T-cell (primary cell): ENCODE measurements around the gene ALPL. TPM values are rescaled to one million over a fixed set of nuclear protein-coding genes. Genes with fewer than 3 reads are reported as not detected.

Source experiments
- ATAC-seq, 4 experiments: fragments of 200-7000 bp in 3 of 4; fragments of 150-1000 bp in 1 of 4; cut with Tn5 transposase; replicated peaks in 1 of 4; 1 replicate in 3 of 4; 2 replicates in 1 of 4; pipeline ENCODE4 v1.10.0; 2021; ENCODE audit warnings: moderate library complexity in 3 of 4, mild to moderate bottlenecking in 2 of 4, moderate number of reproducible peaks in 1 of 4
- CTCF ChIA-PET, 2 donors: fragments of 300-600 bp; sonication (Branson Sonifier 250); formaldehyde crosslinking; loops; one replicate each; lab custom pipeline; 2022; ENCODE audit warnings: antibody characterized with exemption in 2 of 2; lab: Charles Lee
- POLR2A ChIA-PET, 2 donors: fragments of 300-600 bp; sonication (Branson Sonifier 250); formaldehyde crosslinking; loops; one replicate each; lab custom pipeline; 2022; ENCODE audit warnings: antibody characterized with exemption in 2 of 2; lab: Charles Lee
- DNase-seq, 35 experiments: peaks; one replicate each; pipeline versions ENCODE4 v3.0.0 to v3.0.0-alpha.2; 2013 to 2023
- H3K27ac ChIP-seq: one replicate; pipeline ENCODE4 v1.5.1; 2013; ENCODE audit warnings: low read length
- H3K27me3 ChIP-seq, 2 experiments: replicated peaks in 1 of 2; 1 replicate in 1 of 2; 2 replicates in 1 of 2; pipeline versions ENCODE4 v1.6.1 to v1.7.0; 2013; ENCODE audit warnings: low read length in 1 of 2, mixed read lengths in 1 of 2; ENCODE audit not compliant: control insufficient read depth in 2 of 2, insufficient read depth in 2 of 2; ENCODE audit errors: extremely low read depth in 1 of 2
- H3K36me3 ChIP-seq, 2 donors: 1 replicate in 1 of 2; 2 replicates in 1 of 2; pipeline versions ENCODE4 v1.6.1 to v1.7.0; 2013; ENCODE audit warnings: low read length in 1 of 2; ENCODE audit not compliant: control insufficient read depth in 2 of 2, insufficient read depth in 1 of 2; ENCODE audit errors: extremely low read depth in 1 of 2
- H3K4me1 ChIP-seq, 2 experiments: 1 replicate in 1 of 2; 2 replicates in 1 of 2; pipeline versions ENCODE4 v1.6.1 to v1.7.0; 2013; ENCODE audit warnings: low read length in 2 of 2, mixed read lengths in 1 of 2; ENCODE audit not compliant: insufficient read depth in 2 of 2, control insufficient read depth in 1 of 2; ENCODE audit errors: extremely low read depth in 1 of 2
- H3K4me3 ChIP-seq, 2 donors: 1 replicate in 1 of 2; 2 replicates in 1 of 2; pipeline versions ENCODE4 v1.5.1 to v1.7.0; 2013; ENCODE audit warnings: mild to moderate bottlenecking in 2 of 2, low read length in 1 of 2, moderate library complexity in 1 of 2; ENCODE audit not compliant: control insufficient read depth in 1 of 2; ENCODE audit errors: extremely low read depth in 1 of 2
- H3K9me3 ChIP-seq: 2 replicates; pipeline ENCODE4 v1.7.0; 2013
- H3K27ac Mint-ChIP-seq, 2 donors: one replicate each; pipeline ENCODE4 v1.8.0; 2020 to 2021; ENCODE audit warnings: mild to moderate bottlenecking in 2 of 2, mixed read lengths in 2 of 2
- H3K27me3 Mint-ChIP-seq, 2 donors: one replicate each; pipeline ENCODE4 v1.8.0; 2021 to 2022; ENCODE audit warnings: mixed read lengths in 2 of 2
- H3K36me3 Mint-ChIP-seq: one replicate; pipeline ENCODE4 v1.8.0; 2021; ENCODE audit warnings: mixed read lengths
- H3K4me1 Mint-ChIP-seq, 3 donors: one replicate each; pipeline ENCODE4 v1.8.0; 2020 to 2022; ENCODE audit warnings: mixed read lengths in 3 of 3, mild to moderate bottlenecking in 1 of 3
- H3K4me3 Mint-ChIP-seq, 3 donors: one replicate each; pipeline ENCODE4 v1.8.0; 2020 to 2022; ENCODE audit warnings: mild to moderate bottlenecking in 3 of 3, mixed read lengths in 3 of 3, moderate library complexity in 3 of 3
- H3K9me3 Mint-ChIP-seq, 3 donors: one replicate each; pipeline ENCODE4 v1.8.0; 2020 to 2022; ENCODE audit warnings: mixed read lengths in 3 of 3
- WGBS: methylation state at CpG from one replicate; pipeline ENCODE4 v1.1.5; 2013; ENCODE audit warnings: missing lambda C conversion rate; ENCODE audit not compliant: insufficient coverage; 5-methylcytosine and 5-hydroxymethylcytosine counted together
- total RNA-seq, 35 experiments: library from RNA in 6 of 35; stranded (reverse) in 6 of 35; fragments of 120-200 nt in 1 of 35; gene quantifications; one replicate each; pipeline versions ENCODE4 v1.2.1 to v1.2.4 and lab custom pipeline; 2013 to 2026

The ALPL gene
- total RNA-seq, 5 donors from 2014 or later (not counting 1 experiment from before 2014, with no cell fraction given): 0.20 to 0.44 (median 0.41) TPM; not detected in 2

GRCh38 chr1:21601278-21602048 lies 92.2 kb downstream of the ALPL start:
- Mint-ChIP-seq H3K27ac (no peak overlapping the region), H3K9me3 (no peaks in the 10 kb centered on the region), H3K4me3 (no peak overlapping the region), H3K4me1 (no peaks in the 10 kb centered on the region), H3K36me3 (no peaks in the 10 kb centered on the region), H3K27me3 (peaks cover 13 to 19% of the 10 kb centered on the region in 2 donors)
- no peak for ATAC-seq
- peaks cover 0 to 36% of the 10 kb centered on the region in 2 experiments for H3K27me3 ChIP-seq
- WGBS: 91% methylated on average over 22 of the region's 30 CpGs
- ChIA-PET CTCF (no interaction called here), POLR2A (no interaction called here)
- H3K4me1 ChIP-seq: no peaks in the 10 kb centered on the region
- no peaks in the 10 kb centered on the region for H3K9me3 ChIP-seq
- H3K4me3 ChIP-seq: no peak overlapping the region
- H3K36me3 ChIP-seq: no peaks in the 10 kb centered on the region
- H3K27ac ChIP-seq: no peak overlapping the region
- DNase-seq: no peak

GRCh38 chr1:21603177-21604138 lies 94.2 kb downstream of the ALPL start:
- Histone ChIP-seq H3K4me1 (peaks cover 0 to 9% of the 10 kb centered on the region in 2 experiments), H3K27me3 (peaks cover 2 to 39% of the 10 kb centered on the region in 2 experiments), H3K4me3 (no peak overlapping the region), H3K27ac (no peak overlapping the region), H3K9me3 (no peaks in the 10 kb centered on the region), H3K36me3 (no peaks in the 10 kb centered on the region)
- ATAC-seq: no peak
- H3K9me3 Mint-ChIP-seq: no peaks in the 10 kb centered on the region
- H3K36me3 Mint-ChIP-seq: no peaks in the 10 kb centered on the region
- DNase-seq: no peak
- CTCF ChIA-PET: no interaction called here
- POLR2A ChIA-PET: no interaction called here
- H3K4me3 Mint-ChIP-seq: no peak overlapping the region
- H3K4me1 Mint-ChIP-seq: peaks cover 9 to 12% (median 12%) of the 10 kb centered on the region in 3 donors
- no peak overlapping the region for H3K27ac Mint-ChIP-seq
- H3K27me3 Mint-ChIP-seq: peaks cover 18 to 29% of the 10 kb centered on the region in 2 donors
- WGBS: 87% methylated on average over 34 of the region's 39 CpGs

GRCh38 chr1:21604208-21604957 lies 95.2 kb downstream of the ALPL start:
- no peak overlapping the region for H3K4me3 ChIP-seq
- Mint-ChIP-seq H3K9me3 (no peaks in the 10 kb centered on the region), H3K4me1 (peaks cover 9 to 12% (median 12%) of the 10 kb centered on the region in 3 donors), H3K4me3 (no peak overlapping the region), H3K36me3 (no peaks in the 10 kb centered on the region), H3K27me3 (peaks cover 23 to 29% of the 10 kb centered on the region in 2 donors), H3K27ac (no peak overlapping the region)
- H3K27ac ChIP-seq: no peak overlapping the region
- ATAC-seq (no peak), DNase-seq (no peak)
- H3K36me3 ChIP-seq: no peaks in the 10 kb centered on the region
- peaks cover 0 to 9% of the 10 kb centered on the region in 2 experiments for H3K4me1 ChIP-seq
- H3K9me3 ChIP-seq: no peaks in the 10 kb centered on the region
- CTCF ChIA-PET: no interaction called here
- 81% methylated on average over 12 of the region's 12 CpGs for WGBS
- POLR2A ChIA-PET: no interaction called here
- peaks cover 2 to 35% of the 10 kb centered on the region in 2 experiments for H3K27me3 ChIP-seq

- DNase-seq (no peak), ATAC-seq (no peak)
- no peak overlapping the region for H3K27ac Mint-ChIP-seq
- peaks cover 20 to 22% of the 10 kb centered on the region in 2 donors for H3K27me3 Mint-ChIP-seq
- ChIA-PET POLR2A (no interaction called here), CTCF (no interaction called here)
- no peaks in the 10 kb centered on the region for H3K36me3 Mint-ChIP-seq
- H3K4me3 Mint-ChIP-seq: no peak overlapping the region
- peaks cover 0 to 9% of the 10 kb centered on the region in 2 experiments for H3K4me1 ChIP-seq
- no peak overlapping the region for H3K27ac ChIP-seq
- no peaks in the 10 kb centered on the region for H3K9me3 Mint-ChIP-seq
- peaks cover 9 to 12% (median 12%) of the 10 kb centered on the region in 3 donors for H3K4me1 Mint-ChIP-seq
- no peak overlapping the region for H3K4me3 ChIP-seq
- H3K27me3 ChIP-seq: peaks cover 2 to 31% of the 10 kb centered on the region in 2 experiments
- WGBS: 89% methylated on average over 7 of the region's 7 CpGs
- H3K9me3 ChIP-seq: no peaks in the 10 kb centered on the region
- no peaks in the 10 kb centered on the region for H3K36me3 ChIP-seq
Observed at GRCh38 chr1:21605012-21605715, 95.9 kb downstream of the ALPL start.

- ChIA-PET CTCF (no interaction called here), POLR2A (no interaction called here)
- WGBS: 94% methylated on average over 13 of the region's 15 CpGs
- peaks cover 0 to 9% of the 10 kb centered on the region in 2 experiments for H3K4me1 ChIP-seq
- no peaks in the 10 kb centered on the region for H3K9me3 ChIP-seq
- H3K4me1 Mint-ChIP-seq: peaks cover 9 to 12% (median 12%) of the 10 kb centered on the region in 3 donors
- H3K27ac ChIP-seq: no peak overlapping the region
- DNase-seq (no peak), ATAC-seq (peak in 1 of 4 experiments; percentile 15)
- no peaks in the 10 kb centered on the region for H3K9me3 Mint-ChIP-seq
- H3K36me3 Mint-ChIP-seq: no peaks in the 10 kb centered on the region
- no peak overlapping the region for H3K27ac Mint-ChIP-seq
- H3K36me3 ChIP-seq: no peaks in the 10 kb centered on the region
- H3K27me3 Mint-ChIP-seq: peaks cover 19 to 22% of the 10 kb centered on the region in 2 donors
- no peak overlapping the region for H3K4me3 ChIP-seq
- peaks cover 2 to 26% of the 10 kb centered on the region in 2 experiments for H3K27me3 ChIP-seq
- no peak overlapping the region for H3K4me3 Mint-ChIP-seq
Observed at GRCh38 chr1:21605964-21606705, 96.9 kb downstream of the ALPL start.
